ENCODE data around the gene KDM2A.

DNA sequence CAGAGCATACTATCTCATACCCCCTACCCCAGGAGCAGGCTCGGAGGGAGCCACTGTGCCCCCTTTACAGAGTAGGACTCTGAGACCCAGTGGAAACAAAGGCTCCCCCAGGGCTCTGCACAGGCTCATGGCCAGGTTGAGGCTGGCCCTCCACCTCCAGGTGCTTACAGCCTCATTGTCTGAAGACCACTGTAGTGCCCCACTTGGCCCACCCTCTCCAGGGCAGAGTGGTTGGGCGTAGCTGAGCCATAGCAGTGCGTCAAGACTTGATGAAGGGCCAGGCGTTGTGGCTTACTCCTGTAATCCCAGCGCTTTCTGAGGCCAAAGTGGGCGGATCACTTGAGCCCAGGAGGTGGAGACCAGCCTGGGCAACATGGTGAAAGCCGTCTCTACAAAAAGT, 171.7 kb downstream of the KDM2A start:
- TF ChIP-seq, protein P1, sequence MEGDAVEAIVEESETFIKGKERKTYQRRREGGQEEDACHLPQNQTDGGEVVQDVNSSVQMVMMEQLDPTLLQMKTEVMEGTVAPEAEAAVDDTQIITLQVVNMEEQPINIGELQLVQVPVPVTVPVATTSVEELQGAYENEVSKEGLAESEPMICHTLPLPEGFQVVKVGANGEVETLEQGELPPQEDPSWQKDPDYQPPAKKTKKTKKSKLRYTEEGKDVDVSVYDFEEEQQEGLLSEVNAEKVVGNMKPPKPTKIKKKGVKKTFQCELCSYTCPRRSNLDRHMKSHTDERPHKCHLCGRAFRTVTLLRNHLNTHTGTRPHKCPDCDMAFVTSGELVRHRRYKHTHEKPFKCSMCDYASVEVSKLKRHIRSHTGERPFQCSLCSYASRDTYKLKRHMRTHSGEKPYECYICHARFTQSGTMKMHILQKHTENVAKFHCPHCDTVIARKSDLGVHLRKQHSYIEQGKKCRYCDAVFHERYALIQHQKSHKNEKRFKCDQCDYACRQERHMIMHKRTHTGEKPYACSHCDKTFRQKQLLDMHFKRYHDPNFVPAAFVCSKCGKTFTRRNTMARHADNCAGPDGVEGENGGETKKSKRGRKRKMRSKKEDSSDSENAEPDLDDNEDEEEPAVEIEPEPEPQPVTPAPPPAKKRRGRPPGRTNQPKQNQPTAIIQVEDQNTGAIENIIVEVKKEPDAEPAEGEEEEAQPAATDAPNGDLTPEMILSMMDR (IDR thresholded peaks at IDR 0.05), result no peak
- TF ChIP-seq POLR2A (IDR thresholded peaks at IDR 0.05) (no peak), POLR2AphosphoS5 (IDR thresholded peaks at IDR 0.05) (peak in 1 of 4 donors; percentile 13)
